NCI-H345 treated with DMSO at 0.1 percent for 48 hours (cell line): ENCODE results near the gene NMUR2.

Experiments used
- DNase-seq: peaks from one replicate; lab custom pipeline; 2025; ENCODE audit not compliant: unreplicated experiment; lab: John Stamatoyannopoulos, UW

Gene NMUR2

GRCh38 chr5:152369298-152369697 is 35.8 kb downstream of the NMUR2 start:
- DNase-seq, result no peak

- DNase-seq, result no peak
These were observed 37.5 kb downstream of the NMUR2 start for GRCh38 chr5:152367554-152367953.

GRCh38 chr5:152366716-152367115 is 38.4 kb downstream of the NMUR2 start:
- no peak for DNase-seq

- DNase-seq, result no peak
These were observed 40.2 kb downstream of the NMUR2 start for GRCh38 chr5:152364899-152365298.

- DNase-seq, result no peak
These were observed 40.9 kb downstream of the NMUR2 start for GRCh38 chr5:152364172-152364571.

- no peak for DNase-seq
These were observed 46.1 kb downstream of the NMUR2 start for GRCh38 chr5:152358861-152359568.

- DNase-seq, result no peak
These were observed 48.6 kb downstream of the NMUR2 start for GRCh38 chr5:152356506-152356905.

GRCh38 chr5:152355061-152355460 is 50.0 kb downstream of the NMUR2 start:
- DNase-seq, result no peak

GRCh38 chr5:152353001-152353400 is 52.1 kb downstream of the NMUR2 start:
- DNase-seq, result no peak

GRCh38 chr5:152349683-152350526 is 55.2 kb downstream of the NMUR2 start:
- DNase-seq, result peak; percentile 81
